CD14-positive monocyte (primary cell): ENCODE data around the gene ZNF365. TPM values are rescaled to one million over a fixed set of nuclear protein-coding genes. Genes with fewer than 3 reads are reported as not detected.

Source experiments
- DNase-seq, 3 donors: peaks; one replicate each; pipeline ENCODE4 v3.0.0-alpha.2; 2011 to 2022
- H2AFZ ChIP-seq: 2 replicates; pipeline ENCODE4 v1.6.0; 2012; ENCODE audit warnings: mild to moderate bottlenecking, low read depth, low read length, inconsistent platforms; ENCODE audit not compliant: insufficient read depth, poor library complexity, severe bottlenecking
- H3K27ac ChIP-seq, 2 donors: 1 replicate in 1 of 2; 2 replicates in 1 of 2; pipeline ENCODE4 v1.5.1; 2012 to 2013; ENCODE audit warnings: low read length in 2 of 2, control low read depth in 1 of 2, inconsistent platforms in 1 of 2, low read depth in 1 of 2, mild to moderate bottlenecking in 1 of 2
- H3K27me3 ChIP-seq, 2 donors: one replicate each; pipeline versions ENCODE4 v1.6.0 to v1.6.1; 2011 to 2013; ENCODE audit warnings: low read length in 2 of 2; ENCODE audit not compliant: control insufficient read depth in 2 of 2, insufficient read depth in 2 of 2
- H3K36me3 ChIP-seq, 2 donors: replicated peaks in 1 of 2; 1 replicate in 1 of 2; 2 replicates in 1 of 2; pipeline versions ENCODE4 v1.5.1 to v1.6.1; 2012 to 2013; ENCODE audit warnings: low read length in 2 of 2, control low read depth in 1 of 2, inconsistent platforms in 1 of 2, mild to moderate bottlenecking in 1 of 2; ENCODE audit not compliant: insufficient read depth in 2 of 2, control insufficient read depth in 1 of 2
- H3K4me1 ChIP-seq, 2 donors: 1 replicate in 1 of 2; 2 replicates in 1 of 2; pipeline versions ENCODE4 v1.5.1 to v1.6.1; 2012 to 2013; ENCODE audit warnings: low read length in 2 of 2, control low read depth in 1 of 2, inconsistent platforms in 1 of 2, mild to moderate bottlenecking in 1 of 2, moderate library complexity in 1 of 2; ENCODE audit not compliant: insufficient read depth in 2 of 2, control insufficient read depth in 1 of 2
- H3K4me2 ChIP-seq: replicated peaks from 2 replicates; pipeline ENCODE3; 2012; ENCODE audit warnings: low read length, moderate library complexity, mild to moderate bottlenecking; ENCODE audit not compliant: poor library complexity, severe bottlenecking; ENCODE audit errors: extremely low read depth
- H3K4me3 ChIP-seq, 3 experiments: fragments of 200-600 bp in 1 of 3; sonication (generic) in 1 of 3; replicated peaks in 1 of 3; 1 replicate in 2 of 3; 2 replicates in 1 of 3; pipeline ENCODE4 v1.5.1; 2011 to 2013; ENCODE audit warnings: low read length in 3 of 3, mild to moderate bottlenecking in 3 of 3, control low read depth in 2 of 3, low read depth in 2 of 3, inconsistent platforms in 1 of 3, moderate library complexity in 1 of 3
- H3K79me2 ChIP-seq: 2 replicates; pipeline ENCODE4 v1.6.0; 2012; ENCODE audit warnings: mild to moderate bottlenecking, control low read depth, inconsistent platforms, low read length, moderate library complexity; ENCODE audit not compliant: insufficient read depth
- H3K9ac ChIP-seq: 2 replicates; pipeline ENCODE4 v1.6.0; 2017; ENCODE audit warnings: low read length, mild to moderate bottlenecking; ENCODE audit not compliant: insufficient read depth, poor library complexity, severe bottlenecking
- H3K9me3 ChIP-seq, 2 donors: replicated peaks in 1 of 2; 1 replicate in 1 of 2; 2 replicates in 1 of 2; pipeline versions ENCODE4 v1.5.1 to v1.6.1; 2012 to 2013; ENCODE audit warnings: low read length in 2 of 2, control low read depth in 1 of 2; ENCODE audit not compliant: control insufficient read depth in 1 of 2, insufficient read depth in 1 of 2
- H4K20me1 ChIP-seq: 2 replicates; pipeline ENCODE4 v1.6.0; 2012; ENCODE audit warnings: mild to moderate bottlenecking, low read length, control low read depth, moderate library complexity; ENCODE audit not compliant: insufficient read depth
- H3K27ac Mint-ChIP-seq, 7 donors: one replicate each; pipeline ENCODE4 v1.8.0; 2020; ENCODE audit warnings: mild to moderate bottlenecking in 7 of 7, mixed read lengths in 7 of 7, moderate library complexity in 6 of 7, inconsistent platforms in 2 of 7
- H3K27me3 Mint-ChIP-seq, 3 donors: one replicate each; pipeline ENCODE4 v1.8.0; 2021 to 2022; ENCODE audit warnings: low read depth in 3 of 3, mild to moderate bottlenecking in 3 of 3, mixed read lengths in 3 of 3, moderate library complexity in 3 of 3, inconsistent platforms in 1 of 3
- H3K36me3 Mint-ChIP-seq, 2 donors: one replicate each; pipeline ENCODE4 v1.8.0; 2020; ENCODE audit warnings: mixed read lengths in 2 of 2, inconsistent platforms in 1 of 2, mild to moderate bottlenecking in 1 of 2
- H3K4me1 Mint-ChIP-seq: one replicate; pipeline ENCODE4 v1.8.0; 2020; ENCODE audit warnings: mild to moderate bottlenecking, mixed read lengths
- H3K4me3 Mint-ChIP-seq, 2 donors: one replicate each; pipeline ENCODE4 v1.8.0; 2020; ENCODE audit warnings: mild to moderate bottlenecking in 2 of 2, mixed read lengths in 2 of 2, moderate library complexity in 1 of 2
- H3K9me3 Mint-ChIP-seq, 7 donors: one replicate each; pipeline ENCODE4 v1.8.0; 2020 to 2022; ENCODE audit warnings: mixed read lengths in 7 of 7, mild to moderate bottlenecking in 6 of 7, moderate library complexity in 6 of 7, inconsistent platforms in 2 of 7
- WGBS: methylation state at CpG from one replicate; pipeline ENCODE4 v1.1.5; 2013; ENCODE audit warnings: missing lambda C conversion rate; ENCODE audit not compliant: insufficient coverage; 5-methylcytosine and 5-hydroxymethylcytosine counted together
- intact Hi-C, 2 donors: fragments of 100-400 bp; cut with micrococcal nuclease; formaldehyde crosslinking; loops; one replicate each; pipeline versions ENCODE4 v1.15.0 to v1.15.1; 2023
- polyA plus RNA-seq, 3 donors: library from polyadenylated mRNA; depleted of rRNA in 1 of 3; unstranded in 2 of 3; stranded (reverse) in 1 of 3; fragments of 300-500 nt in 2 of 3; fragments of >200 nt in 1 of 3; fragmentation: Illumina TruSeq in 2 of 3; gene quantifications; 1 replicate in 2 of 3; 2 replicates in 1 of 3; pipeline ENCODE4 v1.2.3, GENCODE V29; 2012 to 2021
- TF ChIP-seq, protein P1 (sequence below): fragments of 200-600 bp; IDR thresholded peaks from one replicate; pipeline ENCODE4 v1.8.0; 2022; ENCODE audit warnings: antibody characterized with exemption, mild to moderate bottlenecking

The ZNF365 gene
- polyA plus RNA-seq, 3 donors = not detected

DNA sequence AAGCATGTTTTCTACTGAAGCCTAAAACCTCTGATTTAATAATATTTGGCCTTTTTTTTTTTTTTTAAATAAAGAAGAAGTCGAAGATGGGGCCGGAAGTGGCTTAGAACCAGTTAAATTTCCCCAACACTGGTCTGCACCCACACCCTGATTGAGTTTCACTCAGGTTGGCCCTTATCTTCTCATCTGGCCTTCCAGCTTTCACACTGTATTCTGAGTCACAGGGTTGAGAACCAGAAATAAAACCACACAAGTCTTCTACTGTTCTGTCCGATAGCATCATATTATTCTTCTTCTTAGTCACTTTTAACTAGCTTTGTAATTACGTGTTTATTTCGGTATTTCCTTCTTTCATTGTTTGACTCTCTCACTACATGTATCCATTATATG lies 9.9 kb downstream of the ZNF365 start:
- Histone ChIP-seq H3K4me2 (no peak overlapping the region), H3K4me3 (no peak overlapping the region)
- H3K27ac Mint-ChIP-seq = no peak overlapping the region

DNA sequence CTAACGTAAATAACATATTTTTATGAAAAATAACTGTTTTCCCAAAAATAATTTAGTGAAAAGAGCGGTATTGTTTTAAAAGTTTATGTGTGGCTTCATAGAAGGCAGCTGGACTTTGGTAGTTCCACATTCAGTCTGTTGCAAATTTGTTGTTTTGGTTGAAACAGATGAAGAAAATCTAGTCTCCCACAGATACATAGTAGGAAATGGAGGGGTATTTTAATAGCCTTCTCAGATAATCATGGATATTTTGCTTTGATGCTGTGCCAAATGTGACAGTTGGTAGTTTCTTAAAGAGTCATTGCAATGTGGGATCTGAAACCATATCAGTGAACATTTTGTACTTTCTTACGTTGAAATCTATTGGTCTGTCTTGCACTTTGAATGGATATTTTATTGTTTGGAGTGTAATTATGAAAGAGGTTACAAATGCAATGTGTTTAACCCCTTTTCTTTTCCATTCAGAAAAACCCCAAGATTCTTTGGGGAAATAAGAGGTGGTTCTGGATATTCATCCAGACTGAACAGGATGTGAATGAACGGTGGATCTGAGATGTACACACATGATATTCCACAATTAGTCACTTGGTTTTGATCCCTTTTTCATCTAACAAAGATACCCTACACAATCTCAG lies 10.4 kb downstream of the ZNF365 start:
- H4K20me1 ChIP-seq = no peaks in the 10 kb centered on the region
- no peaks in the 10 kb centered on the region for H3K9me3 ChIP-seq
- TF ChIP-seq, protein P1, sequence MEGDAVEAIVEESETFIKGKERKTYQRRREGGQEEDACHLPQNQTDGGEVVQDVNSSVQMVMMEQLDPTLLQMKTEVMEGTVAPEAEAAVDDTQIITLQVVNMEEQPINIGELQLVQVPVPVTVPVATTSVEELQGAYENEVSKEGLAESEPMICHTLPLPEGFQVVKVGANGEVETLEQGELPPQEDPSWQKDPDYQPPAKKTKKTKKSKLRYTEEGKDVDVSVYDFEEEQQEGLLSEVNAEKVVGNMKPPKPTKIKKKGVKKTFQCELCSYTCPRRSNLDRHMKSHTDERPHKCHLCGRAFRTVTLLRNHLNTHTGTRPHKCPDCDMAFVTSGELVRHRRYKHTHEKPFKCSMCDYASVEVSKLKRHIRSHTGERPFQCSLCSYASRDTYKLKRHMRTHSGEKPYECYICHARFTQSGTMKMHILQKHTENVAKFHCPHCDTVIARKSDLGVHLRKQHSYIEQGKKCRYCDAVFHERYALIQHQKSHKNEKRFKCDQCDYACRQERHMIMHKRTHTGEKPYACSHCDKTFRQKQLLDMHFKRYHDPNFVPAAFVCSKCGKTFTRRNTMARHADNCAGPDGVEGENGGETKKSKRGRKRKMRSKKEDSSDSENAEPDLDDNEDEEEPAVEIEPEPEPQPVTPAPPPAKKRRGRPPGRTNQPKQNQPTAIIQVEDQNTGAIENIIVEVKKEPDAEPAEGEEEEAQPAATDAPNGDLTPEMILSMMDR = no peak
- Mint-ChIP-seq H3K36me3 (no peaks in the 10 kb centered on the region), H3K4me1 (peaks cover 5% of the 10 kb centered on the region), H3K9me3 (peaks cover 0 to 4% (median 2%) of the 10 kb centered on the region in 7 donors), H3K4me3 (no peak overlapping the region), H3K27me3 (peaks cover 0 to 4% (median 3%) of the 10 kb centered on the region in 3 donors), H3K27ac (no peak overlapping the region)
- H3K4me3 ChIP-seq = no peak overlapping the region
- intact Hi-C loops = no loop called here
- no peaks in the 10 kb centered on the region for H3K4me1 ChIP-seq
- H3K4me2 ChIP-seq = no peak overlapping the region
- whole genome bisulfite sequencing = no CpG with 5 or more reads among the region's 4 CpGs
- no peak overlapping the region for H3K9ac ChIP-seq
- no peak overlapping the region for H3K27ac ChIP-seq
- H3K27me3 ChIP-seq = no peaks in the 10 kb centered on the region
- H2AFZ ChIP-seq = no peak overlapping the region
- no peaks in the 10 kb centered on the region for H3K36me3 ChIP-seq
- no peaks in the 10 kb centered on the region for H3K79me2 ChIP-seq
- no peak for DNase-seq

More for the DNA sequence above, 9.9 kb downstream of the ZNF365 start:
- Histone ChIP-seq H3K79me2 (no peaks in the 10 kb centered on the region), H4K20me1 (no peaks in the 10 kb centered on the region), H3K27ac (no peak overlapping the region), H3K9me3 (no peaks in the 10 kb centered on the region), H3K27me3 (no peaks in the 10 kb centered on the region), H3K36me3 (no peaks in the 10 kb centered on the region), H3K4me1 (no peaks in the 10 kb centered on the region), H2AFZ (no peak overlapping the region), H3K9ac (no peak overlapping the region)
- Mint-ChIP-seq H3K4me3 (no peak overlapping the region), H3K9me3 (peaks cover 0 to 4% (median 1%) of the 10 kb centered on the region in 7 donors), H3K36me3 (no peaks in the 10 kb centered on the region), H3K4me1 (peaks cover 5% of the 10 kb centered on the region), H3K27me3 (peaks cover under 1 to 5% (median 1%) of the 10 kb centered on the region in 3 donors)
- intact Hi-C loops = no loop called here
- TF ChIP-seq, protein P1 = no peak
- no peak for DNase-seq
- WGBS = 100% methylated on average over 2 of the region's 5 CpGs
